ENCODE results near the gene EFCAB9. TPM values are rescaled to one million over a fixed set of nuclear protein-coding genes. Genes with fewer than 3 reads are reported as not detected.
A peak's percentile ranks its signal among the peaks of the same experiment; 100 is the strongest.

Gene EFCAB9
- total RNA-seq, 2 experiments from 2014 or later: not detected

GRCh38 chr5:172178301-172178987 lies 15.5 kb upstream of the EFCAB9 start:
- POLR2A ChIA-PET: interaction anchor here (0.6 to 4.0 kb wide), 9 partner anchors 9 to 105 kb away, joined by 3 to 36 read pairs (median 4); partner anchors contain the start of gene STK10
- H3K9me3 Mint-ChIP-seq (ENCODE audit: insufficient read depth): no peaks in the 10 kb centered on the region
- H3K36me3 Mint-ChIP-seq (ENCODE audit: low read depth): peaks cover 90% of the 10 kb centered on the region
- H3K27ac Mint-ChIP-seq: peak overlapping the region; percentile 98
- CTCF ChIA-PET: interaction anchor here (1.0 to 3.2 kb wide), 9 partner anchors 9 to 115 kb away, joined by 3 to 38 read pairs (median 4); partner anchors contain the start of gene STK10
- peaks cover 92% of the 10 kb centered on the region for H3K4me1 Mint-ChIP-seq (ENCODE audit: low read depth)
- peak overlapping the region; percentile 85 for H3K4me3 Mint-ChIP-seq
- ATAC-seq: no peak
- H3K27me3 Mint-ChIP-seq (ENCODE audit: low read depth): no peaks in the 10 kb centered on the region
- DNase-seq: peak; percentile 62

- ATAC-seq (peak; percentile 25), DNase-seq (peak; percentile 76)
- peaks cover 90% of the 10 kb centered on the region for H3K36me3 Mint-ChIP-seq (ENCODE audit: low read depth)
- H3K4me3 Mint-ChIP-seq: peak overlapping the region; percentile 85
- H3K9me3 Mint-ChIP-seq (ENCODE audit: insufficient read depth): no peaks in the 10 kb centered on the region
- CTCF ChIA-PET: interaction anchor here (1.0 to 3.2 kb wide), 10 partner anchors 9 to 114 kb away, joined by 3 to 38 read pairs (median 4); partner anchors contain the start of gene STK10
- H3K27me3 Mint-ChIP-seq (ENCODE audit: low read depth): no peaks in the 10 kb centered on the region
- POLR2A ChIA-PET: interaction anchor here (0.6 to 4.0 kb wide), 11 partner anchors 9 to 112 kb away, joined by 3 to 36 read pairs (median 4); partner anchors contain the start of gene STK10
- H3K4me1 Mint-ChIP-seq (ENCODE audit: low read depth): peaks cover 92% of the 10 kb centered on the region
- peak overlapping the region; percentile 98 for H3K27ac Mint-ChIP-seq
Measured at GRCh38 chr5:172178991-172179989, 14.7 kb upstream of the EFCAB9 start.

GRCh38 chr5:172180936-172181335 lies 13.0 kb upstream of the EFCAB9 start:
- ChIA-PET CTCF (interaction anchor here (0.6 to 3.0 kb wide), 3 partner anchors 17 to 69 kb away, joined by 3 to 16 read pairs (median 4); no protein-coding TSS in a partner anchor), POLR2A (interaction anchor here (0.6 to 4.0 kb wide), 4 partner anchors 66 to 782 kb away, joined by 3 to 25 read pairs (median 10); partner anchors contain the start of gene FBXW11)
- H3K4me3 Mint-ChIP-seq: peak overlapping the region; percentile 85
- peak overlapping the region; percentile 98 for H3K27ac Mint-ChIP-seq
- peaks cover 90% of the 10 kb centered on the region for H3K36me3 Mint-ChIP-seq (ENCODE audit: low read depth)
- H3K4me1 Mint-ChIP-seq (ENCODE audit: low read depth): peaks cover 89% of the 10 kb centered on the region
- ATAC-seq (no peak), DNase-seq (peak; percentile 50)
- no peaks in the 10 kb centered on the region for H3K27me3 Mint-ChIP-seq (ENCODE audit: low read depth)
- H3K9me3 Mint-ChIP-seq (ENCODE audit: insufficient read depth): no peaks in the 10 kb centered on the region

GRCh38 chr5:172182291-172182690 lies 11.7 kb upstream of the EFCAB9 start:
- Mint-ChIP-seq H3K4me1 (ENCODE audit: low read depth) (peaks cover 76% of the 10 kb centered on the region), H3K27me3 (ENCODE audit: low read depth) (no peaks in the 10 kb centered on the region), H3K4me3 (peak overlapping the region; percentile 22), H3K9me3 (ENCODE audit: insufficient read depth) (no peaks in the 10 kb centered on the region), H3K27ac (peak overlapping the region; percentile 96), H3K36me3 (ENCODE audit: low read depth) (peaks cover 90% of the 10 kb centered on the region)
- ATAC-seq (no peak), DNase-seq (no peak)
- POLR2A ChIA-PET: interaction anchor here (0.9 to 7.8 kb wide), 3 partner anchors 8 to 140 kb away, joined by 4 to 307 read pairs (median 102); no protein-coding TSS in a partner anchor
- CTCF ChIA-PET: interaction anchor here (0.9 kb wide), 1 partner anchor 9 kb away, joined by 3 read pairs; no protein-coding TSS in a partner anchor

GRCh38 chr5:172183881-172184280 lies 10.1 kb upstream of the EFCAB9 start:
- ATAC-seq (no peak), DNase-seq (no peak)
- ChIA-PET POLR2A (interaction anchor here (1.6 to 7.8 kb wide), 3 partner anchors 9 to 70 kb away, joined by 4 to 307 read pairs (median 102); no protein-coding TSS in a partner anchor), CTCF (interaction anchor here (1.2 to 7.6 kb wide), 3 partner anchors 9 to 272 kb away, joined by 3 to 182 read pairs (median 6); no protein-coding TSS in a partner anchor)
- Mint-ChIP-seq H3K36me3 (ENCODE audit: low read depth) (peaks cover 78% of the 10 kb centered on the region), H3K4me1 (ENCODE audit: low read depth) (peaks cover 62% of the 10 kb centered on the region), H3K27me3 (ENCODE audit: low read depth) (no peaks in the 10 kb centered on the region), H3K4me3 (peak overlapping the region; percentile 100), H3K27ac (peak overlapping the region; percentile 96), H3K9me3 (ENCODE audit: insufficient read depth) (no peaks in the 10 kb centered on the region)

GRCh38 chr5:172185096-172185461 lies 8.9 kb upstream of the EFCAB9 start:
- Mint-ChIP-seq H3K36me3 (ENCODE audit: low read depth) (peaks cover 70% of the 10 kb centered on the region), H3K4me1 (ENCODE audit: low read depth) (peaks cover 57% of the 10 kb centered on the region), H3K27me3 (ENCODE audit: low read depth) (no peaks in the 10 kb centered on the region), H3K4me3 (peak overlapping the region; percentile 100), H3K9me3 (ENCODE audit: insufficient read depth) (no peaks in the 10 kb centered on the region), H3K27ac (peak overlapping the region; percentile 96)
- ATAC-seq (no peak), DNase-seq (no peak)
- CTCF ChIA-PET: interaction anchor here (0.9 to 7.6 kb wide), 8 partner anchors 10 to 118 kb away, joined by 3 to 182 read pairs (median 6); partner anchors contain the start of gene UBTD2
- POLR2A ChIA-PET: interaction anchor here (0.7 to 7.8 kb wide), 5 partner anchors 11 to 273 kb away, joined by 3 to 307 read pairs (median 6); no protein-coding TSS in a partner anchor

GRCh38 chr5:172186114-172186695 lies 7.8 kb upstream of the EFCAB9 start:
- Mint-ChIP-seq H3K9me3 (ENCODE audit: insufficient read depth) (no peaks in the 10 kb centered on the region), H3K27me3 (ENCODE audit: low read depth) (no peaks in the 10 kb centered on the region), H3K4me1 (ENCODE audit: low read depth) (peaks cover 47% of the 10 kb centered on the region), H3K27ac (peak overlapping the region; percentile 96), H3K4me3 (peak overlapping the region; percentile 100), H3K36me3 (ENCODE audit: low read depth) (peaks cover 61% of the 10 kb centered on the region)
- CTCF ChIA-PET: interaction anchor here (0.9 to 7.6 kb wide), 15 partner anchors 7 to 274 kb away, joined by 3 to 182 read pairs (median 8); partner anchors contain the start of genes FBXW11 and UBTD2
- POLR2A ChIA-PET: interaction anchor here (0.6 to 7.8 kb wide), 10 partner anchors 7 to 274 kb away, joined by 3 to 307 read pairs (median 6); partner anchors contain the start of gene FBXW11
- ATAC-seq (no peak), DNase-seq (no peak)

GRCh38 chr5:172187118-172188032 lies 6.6 kb upstream of the EFCAB9 start:
- peaks cover 52% of the 10 kb centered on the region for H3K36me3 Mint-ChIP-seq (ENCODE audit: low read depth)
- ATAC-seq (peak; percentile 39), DNase-seq (peak; percentile 78)
- ChIA-PET CTCF (interaction anchor here (0.9 to 7.6 kb wide), 23 partner anchors 8 to 275 kb away, joined by 3 to 182 read pairs (median 8); partner anchors contain the start of genes FBXW11 and UBTD2), POLR2A (interaction anchor here (0.9 to 7.8 kb wide), 12 partner anchors 8 to 180 kb away, joined by 3 to 307 read pairs (median 6); partner anchors contain the start of gene FBXW11)
- H3K27me3 Mint-ChIP-seq (ENCODE audit: low read depth): no peaks in the 10 kb centered on the region
- H3K9me3 Mint-ChIP-seq (ENCODE audit: insufficient read depth): no peaks in the 10 kb centered on the region
- H3K27ac Mint-ChIP-seq: peak overlapping the region; percentile 96
- H3K4me1 Mint-ChIP-seq (ENCODE audit: low read depth): peaks cover 39% of the 10 kb centered on the region
- H3K4me3 Mint-ChIP-seq: peak overlapping the region; percentile 100

- DNase-seq: peak; percentile 93
- Mint-ChIP-seq H3K36me3 (ENCODE audit: low read depth) (peaks cover 43% of the 10 kb centered on the region), H3K9me3 (ENCODE audit: insufficient read depth) (no peaks in the 10 kb centered on the region), H3K4me1 (ENCODE audit: low read depth) (peaks cover 30% of the 10 kb centered on the region), H3K27ac (peak within 1 kb of the TSS; percentile 96), H3K27me3 (ENCODE audit: low read depth) (no peaks in the 10 kb centered on the region), H3K4me3 (peak within 1 kb of the TSS; percentile 100)
- ChIA-PET POLR2A (interaction anchor here (0.6 to 7.8 kb wide), 13 partner anchors 9 to 181 kb away, joined by 3 to 307 read pairs (median 4); partner anchors contain the start of genes FBXW11 and UBTD2), CTCF (interaction anchor here (0.6 to 7.6 kb wide), 40 partner anchors 9 to 276 kb away, joined by 3 to 182 read pairs (median 6); partner anchors contain the start of genes FBXW11 and UBTD2)
- ATAC-seq: peak; percentile 78
Measured at GRCh38 chr5:172188033-172188892, 5.7 kb upstream of the EFCAB9 start, which contains the start of gene STK10. STK10 (minus strand) TSS chr5:172188224; CDS start chr5:172188042, 182 bp downstream.
